ENCODE results near the gene CLASRP.
"Not testable (repeated sequence)": the region's sequence is repeated elsewhere in the genome, so short reads cannot be mapped to it uniquely, and the experiment has no call there.

CLASRP gene

DNA sequence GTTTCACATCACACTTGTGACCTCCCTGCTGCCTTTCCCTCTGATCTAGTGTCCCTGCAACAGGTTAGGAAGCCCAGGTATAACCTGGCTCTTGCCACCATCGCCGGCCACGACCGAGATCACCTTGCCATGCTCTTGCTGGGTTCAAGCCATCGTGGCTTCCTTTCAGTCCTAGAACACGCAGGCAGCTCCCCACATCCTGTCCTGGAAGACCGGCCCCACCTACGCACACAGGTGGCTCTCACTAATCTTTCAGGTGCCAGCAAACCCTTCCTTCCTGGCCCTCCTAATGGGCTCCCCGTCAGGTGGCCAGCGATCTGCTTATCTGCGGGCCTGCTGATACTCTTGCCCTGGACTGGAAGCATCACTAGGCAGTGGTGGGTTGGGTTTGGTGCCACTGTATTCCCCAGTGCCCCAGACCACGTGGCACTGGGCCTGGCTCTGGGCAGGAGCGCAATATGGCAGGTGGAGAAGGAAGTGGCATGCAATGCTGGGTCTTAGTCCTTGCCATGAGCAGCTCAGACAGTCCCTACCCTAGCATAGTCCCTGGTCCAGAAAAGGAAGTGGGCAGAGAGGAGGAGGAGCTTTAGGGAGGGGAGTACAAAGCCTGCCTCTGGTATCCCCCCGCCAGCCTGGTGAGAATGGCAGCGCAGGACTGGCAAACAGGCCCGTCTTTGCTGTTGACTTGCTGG is 66.0 kb downstream of the CLASRP start:
- DNase-seq: no peak

DNA sequence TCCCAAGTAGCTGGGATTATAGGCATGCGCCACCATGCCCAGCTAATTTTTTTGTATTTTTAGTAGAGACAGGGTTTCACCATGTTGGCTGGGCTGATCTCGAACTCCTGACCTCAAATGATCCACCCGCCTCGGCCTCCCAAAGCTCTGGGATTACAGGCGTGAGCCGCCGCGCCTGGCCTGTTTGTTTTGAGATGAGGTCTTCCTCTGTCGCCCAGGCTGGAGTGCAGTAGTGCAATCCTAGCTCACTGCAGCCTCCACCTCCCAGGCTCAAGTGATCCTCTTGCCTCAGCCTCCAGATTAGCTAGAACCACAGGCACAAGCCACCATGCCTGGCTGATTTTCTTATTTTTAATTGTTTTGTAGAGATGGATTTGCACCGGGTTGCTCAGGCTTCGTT is 67.5 kb downstream of the CLASRP start:
- not testable (repeated sequence) for DNase-seq

GRCh38 chr19:45107621-45108150 is 68.8 kb downstream of the CLASRP start:
- DNase-seq: no peak

DNA sequence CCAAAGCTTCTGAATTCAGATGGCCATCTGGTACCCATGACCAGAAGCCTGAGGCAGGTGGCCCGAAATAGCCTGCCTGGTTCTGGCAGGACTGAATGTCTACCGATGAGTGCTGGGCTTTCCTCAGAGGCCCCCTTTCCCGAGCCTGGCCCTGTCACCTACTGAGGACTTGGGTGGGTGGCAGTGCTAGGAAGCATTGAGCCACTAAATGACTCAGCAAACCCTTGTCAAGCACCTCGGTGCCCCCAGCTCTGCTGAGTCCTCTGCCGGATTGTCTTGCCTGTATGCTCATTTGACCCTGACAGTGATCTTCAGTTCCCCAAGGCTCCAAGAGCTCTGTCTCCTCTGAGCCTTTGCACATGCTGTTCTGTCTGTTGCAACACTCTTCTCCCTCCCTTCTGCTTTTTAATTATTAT is 72.0 kb downstream of the CLASRP start:
- DNase-seq: no peak

DNA sequence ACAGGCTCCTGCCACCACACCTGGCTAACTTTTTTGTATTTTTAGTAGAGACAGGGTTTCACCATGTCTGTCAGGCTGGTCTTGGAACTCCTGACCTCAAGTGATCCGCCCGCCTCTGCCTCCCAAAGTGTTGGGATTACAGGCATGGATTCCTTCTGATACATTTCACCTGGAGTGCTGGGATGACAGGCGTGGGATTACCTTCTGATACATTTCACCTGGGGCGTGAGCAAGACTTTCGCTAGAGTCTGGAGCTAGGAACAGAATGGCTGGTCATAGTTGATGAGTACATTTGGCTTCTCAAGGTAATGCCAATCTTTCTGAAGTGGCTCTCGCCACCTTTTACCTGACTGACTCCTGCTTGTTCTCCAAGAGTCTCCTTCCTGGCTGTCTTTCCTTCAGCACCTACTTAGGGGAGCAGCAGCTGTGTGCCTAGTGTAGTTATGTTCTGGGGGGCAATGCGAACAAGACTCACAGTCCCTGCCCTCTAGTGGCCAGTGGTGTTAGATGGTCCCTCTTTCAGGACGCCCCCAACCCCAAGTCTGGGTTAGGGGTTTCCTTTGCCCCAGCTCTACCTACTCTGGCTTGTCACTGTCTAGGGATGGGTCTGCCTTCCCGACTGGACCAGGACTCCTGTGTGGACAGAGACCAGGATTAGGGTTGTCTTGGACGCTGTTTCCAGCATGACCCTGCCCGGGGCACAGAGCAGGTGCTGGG is 73.4 kb downstream of the CLASRP start:
- DNase-seq: no peak

DNA sequence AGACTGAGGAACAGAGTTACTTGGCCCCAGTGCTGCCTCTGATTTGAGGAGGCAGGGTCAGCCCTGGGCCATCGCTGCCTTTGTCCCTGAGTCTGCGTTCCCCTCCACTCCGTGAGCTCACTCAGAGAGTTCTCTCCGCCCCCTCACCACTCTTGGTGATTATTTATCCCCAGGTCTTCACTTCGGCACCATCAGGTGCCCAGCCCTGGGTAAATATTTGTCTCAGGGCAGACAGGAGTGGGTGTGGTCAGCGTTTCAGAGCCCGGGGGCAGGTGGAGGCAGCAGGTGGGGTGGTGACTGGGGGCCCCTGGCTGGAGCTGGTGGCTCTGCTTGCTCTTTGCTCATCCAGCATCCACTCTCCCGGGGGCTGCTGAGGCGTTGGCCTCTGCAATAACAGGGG is 74.8 kb downstream of the CLASRP start:
- DNase-seq: peak; percentile 61

- DNase-seq: peak; percentile 53
Observed at GRCh38 chr19:45114116-45114515, 75.3 kb downstream of the CLASRP start.

DNA sequence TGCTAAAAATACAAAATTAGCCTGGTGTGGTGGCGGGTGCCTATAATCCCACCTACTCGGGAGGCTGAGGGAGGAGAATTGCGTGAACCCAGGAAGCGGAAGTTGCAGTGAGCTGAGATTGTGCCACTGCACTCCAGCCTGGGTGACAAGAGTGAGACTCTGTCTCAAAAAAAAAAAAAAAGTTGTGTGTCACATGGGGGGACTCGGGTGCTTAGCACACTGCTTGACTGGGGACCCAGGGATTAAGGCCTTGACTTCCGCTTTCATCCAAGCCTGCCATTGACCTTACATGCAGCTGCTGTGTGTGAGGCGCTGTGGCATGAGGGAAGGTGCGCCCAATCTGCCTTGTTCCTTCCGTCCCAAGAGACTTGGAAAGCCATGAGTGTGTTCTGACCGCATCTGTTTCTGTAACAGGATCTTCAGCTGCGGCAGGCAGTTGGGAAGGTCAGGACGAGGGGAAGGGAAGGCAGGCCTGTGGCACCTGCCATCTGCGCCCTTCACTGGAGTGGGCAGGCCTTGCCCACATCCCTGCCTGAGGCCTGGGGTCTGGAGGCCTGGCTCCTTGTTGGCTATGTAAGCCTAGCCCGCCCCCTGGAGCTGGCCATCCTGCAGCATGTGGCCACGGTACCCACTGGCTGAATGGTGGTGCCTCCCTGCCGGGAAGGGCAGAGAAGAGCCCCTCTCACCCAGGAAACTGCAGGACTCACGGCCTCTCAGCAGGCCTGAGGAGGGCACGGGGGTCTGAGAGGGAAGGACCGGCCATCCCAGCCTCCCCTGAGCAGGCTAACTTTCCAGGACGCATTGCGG is 77.2 kb downstream of the CLASRP start:
- DNase-seq: no peak

GRCh38 chr19:45117167-45117594 is 78.3 kb downstream of the CLASRP start:
- peak; percentile 81 for DNase-seq

- DNase-seq: peak; percentile 50
Observed at GRCh38 chr19:45117671-45118070, 78.8 kb downstream of the CLASRP start.

GRCh38 chr19:45118106-45118505 is 79.3 kb downstream of the CLASRP start:
- DNase-seq: peak; percentile 10

- peak; percentile 87 for DNase-seq
Observed at GRCh38 chr19:45118591-45119355, 79.9 kb downstream of the CLASRP start.

GRCh38 chr19:45119582-45119981 is 80.7 kb downstream of the CLASRP start:
- DNase-seq: no peak
